ENCODE data around the gene PCNX3.
"Not testable (repeated sequence)": the region's sequence is repeated elsewhere in the genome, so short reads cannot be mapped to it uniquely, and the experiment has no call there.

Gene PCNX3

DNA sequence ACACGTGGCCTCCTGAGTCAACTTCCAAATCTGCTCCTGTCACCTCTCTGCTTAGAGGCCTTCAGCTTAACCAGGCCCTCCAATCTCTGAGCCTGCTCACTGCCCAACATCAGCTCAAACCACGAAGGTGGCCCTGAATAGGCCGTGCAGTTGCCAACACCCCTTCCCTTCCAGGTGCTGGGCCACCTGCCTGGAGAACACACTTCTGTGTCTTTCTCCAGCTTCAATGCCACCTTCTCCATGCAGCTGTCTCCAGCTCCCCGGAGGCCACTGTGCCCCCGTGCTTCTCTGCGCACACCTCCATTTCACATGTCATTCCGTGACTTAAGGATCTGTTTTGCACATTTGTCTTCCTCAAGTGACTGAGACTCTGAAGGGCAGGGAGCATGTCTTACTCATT is 41.9 kb downstream of the PCNX3 start:
- no peak for DNase-seq

GRCh38 chr11:65658174-65659021 is 42.8 kb downstream of the PCNX3 start:
- no peak for DNase-seq

- DNase-seq, result no peak
Observed at GRCh38 chr11:65660038-65660437, 44.5 kb downstream of the PCNX3 start.

DNA sequence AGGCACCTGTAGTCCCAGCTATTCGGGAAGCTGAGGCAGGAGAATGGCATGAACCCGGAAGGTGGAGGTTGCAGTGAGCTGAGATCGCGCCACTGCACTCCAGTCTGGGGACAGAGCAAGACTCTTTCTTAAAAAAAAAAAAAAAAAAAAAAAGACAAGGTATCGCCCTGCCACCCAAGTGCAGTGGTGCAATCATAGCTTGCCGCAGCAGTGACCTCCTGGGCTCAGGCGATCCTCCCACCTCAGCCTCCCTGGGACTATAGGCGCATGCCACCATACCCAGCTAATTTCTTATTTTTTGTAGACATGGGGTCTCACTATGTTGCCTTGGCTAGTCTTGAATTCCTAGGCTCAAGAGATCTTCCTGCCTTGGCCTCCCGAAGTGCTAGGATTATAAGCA is 45.3 kb downstream of the PCNX3 start:
- not testable (repeated sequence) for DNase-seq

DNA sequence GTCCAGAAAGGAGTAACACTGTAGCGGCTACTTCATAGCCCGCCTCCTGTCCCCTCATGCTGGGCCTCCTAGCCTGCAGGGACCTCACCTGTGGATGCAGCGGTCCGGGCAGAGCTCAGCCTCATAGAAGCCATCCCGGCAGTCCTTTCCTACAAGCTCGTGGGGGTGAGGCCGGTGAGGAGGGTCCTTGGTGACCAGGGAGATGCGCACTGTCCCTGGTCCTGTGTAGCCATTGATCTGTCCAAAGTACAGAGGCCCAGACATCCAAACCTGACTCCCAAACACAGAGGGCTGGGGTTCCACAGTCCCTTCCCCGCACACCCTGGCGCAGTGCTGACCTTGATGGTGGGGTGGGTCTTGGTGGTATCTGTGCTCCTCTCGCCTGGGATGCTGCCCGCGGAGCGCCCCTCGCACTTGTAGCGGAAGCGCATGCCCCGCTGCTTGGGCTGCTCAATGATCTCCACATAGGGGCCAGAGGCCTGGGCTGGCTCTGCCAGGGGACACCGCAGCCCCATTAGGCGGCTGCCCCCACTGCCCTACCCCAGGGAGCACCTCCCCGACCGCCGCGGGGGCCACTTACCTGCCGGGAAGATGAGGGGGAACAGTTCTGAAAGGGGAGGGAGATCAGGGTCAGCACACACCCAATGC is 46.1 kb downstream of the PCNX3 start:
- DNase-seq, result no peak

GRCh38 chr11:65662247-65662798 is 46.7 kb downstream of the PCNX3 start:
- DNase-seq, result no peak

GRCh38 chr11:65662799-65663638 is 47.4 kb downstream of the PCNX3 start, which contains the start of gene RELA:
RELA (minus strand) TSS chr11:65662916; CDS start chr11:65662832, 84 bp downstream.
- peak; percentile 81 for DNase-seq

DNA sequence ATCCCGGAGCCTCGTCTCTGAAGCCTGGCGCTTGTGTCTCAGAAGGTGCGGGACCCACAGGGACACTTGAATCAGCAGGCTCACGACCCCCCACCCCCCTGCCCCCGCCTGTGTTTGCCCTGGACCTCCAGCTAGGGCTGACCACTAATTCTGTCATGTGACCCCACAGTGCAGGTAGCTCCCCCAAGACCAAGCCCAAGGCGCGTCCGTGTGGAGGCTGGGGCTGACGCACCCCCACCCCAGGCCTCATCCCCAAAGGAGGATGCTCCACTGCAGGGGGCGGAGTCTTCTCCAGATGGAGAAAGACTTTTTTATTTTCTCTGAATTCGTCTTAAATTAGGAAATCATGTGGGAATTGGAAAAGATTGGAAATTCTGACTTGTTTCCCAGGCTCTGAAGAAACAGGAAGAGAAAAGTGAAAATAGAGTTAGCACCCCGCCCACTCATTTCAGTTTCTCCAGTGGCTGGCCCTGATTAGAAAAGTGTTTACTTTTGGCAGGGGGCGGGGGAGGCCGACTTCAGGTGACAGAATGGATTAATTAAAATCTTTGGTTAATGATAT is 48.1 kb downstream of the PCNX3 start:
- DNase-seq, result peak; percentile 45

- no peak for DNase-seq
Observed at GRCh38 chr11:65672180-65672860, 56.7 kb downstream of the PCNX3 start.

GRCh38 chr11:65672982-65673381 is 57.4 kb downstream of the PCNX3 start:
- no peak for DNase-seq

GRCh38 chr11:65680192-65680743 is 64.7 kb downstream of the PCNX3 start:
- DNase-seq, result no peak

- not testable (repeated sequence) for DNase-seq
Observed at GRCh38 chr11:65683480-65683879, 67.9 kb downstream of the PCNX3 start.

DNA sequence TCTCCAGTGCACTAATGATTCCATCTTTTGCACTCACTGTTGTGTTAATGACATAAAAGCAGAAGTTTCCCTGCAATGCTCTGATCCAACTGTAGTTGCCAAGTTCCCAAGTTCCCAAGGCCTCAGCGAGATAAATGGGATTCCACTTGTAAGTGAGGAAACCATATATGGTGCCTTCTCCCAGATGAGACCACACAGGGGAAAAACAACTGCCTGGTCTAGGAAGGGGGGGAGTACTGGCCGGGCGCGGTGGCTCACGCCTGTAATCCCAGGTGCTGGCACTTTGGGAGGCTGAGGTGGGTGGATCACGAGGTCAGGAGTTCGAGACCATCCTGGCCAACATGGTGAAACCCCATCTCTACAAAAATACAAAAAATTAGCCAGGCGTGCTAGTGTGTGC is 70.4 kb downstream of the PCNX3 start:
- no peak for DNase-seq

Measured in NCI-H146 (cell line).